Fibroblast of villous mesenchyme (primary cell): ENCODE measurements around the gene PTPN13. TPM values are rescaled to one million over a fixed set of nuclear protein-coding genes. Genes with fewer than 3 reads are reported as not detected.

Experiments used
- DNase-seq: peaks from one replicate; pipeline ENCODE4 v3.0.0-alpha.2; 2010; ENCODE audit warnings: low read depth
- H3K4me3 ChIP-seq: 2 replicates; pipeline ENCODE4 v1.5.1; 2011; ENCODE audit warnings: low read depth, mild to moderate bottlenecking, low read length
- total RNA-seq: library from RNA; depleted of rRNA; stranded (reverse); fragments of >200 nt; gene quantifications from 2 replicates; pipeline ENCODE4 v1.2.3, GENCODE V29; 2012
- TF ChIP-seq, protein P1 (sequence below): IDR thresholded peaks from 2 replicates; pipeline ENCODE4 v1.5.1; 2012; ENCODE audit warnings: low read depth, mild to moderate bottlenecking, low read length; ENCODE audit not compliant: insufficient read depth

PTPN13 gene
- total RNA-seq, 1 donor: 73.0 TPM

DNA sequence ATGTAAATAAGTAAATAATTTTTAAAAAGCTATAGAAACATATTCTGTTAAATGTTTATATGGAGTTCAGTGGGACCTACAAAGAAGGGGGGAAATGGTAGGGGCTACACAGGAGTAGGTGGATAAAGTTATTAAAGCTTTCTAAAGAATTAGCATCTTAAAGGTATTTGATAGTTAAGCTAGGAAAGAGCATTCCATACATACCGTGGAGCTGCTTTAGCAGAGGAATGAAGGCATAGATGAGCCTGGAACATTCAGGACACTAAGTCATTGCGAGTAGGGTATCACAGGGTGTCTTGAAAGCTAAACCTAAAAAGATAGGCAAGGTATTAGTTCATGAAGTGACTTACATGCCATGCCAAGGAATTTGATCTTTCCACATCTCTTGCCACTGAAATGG, 194.7 kb downstream of the PTPN13 start:
- no peak for DNase-seq
- TF ChIP-seq, protein P1, sequence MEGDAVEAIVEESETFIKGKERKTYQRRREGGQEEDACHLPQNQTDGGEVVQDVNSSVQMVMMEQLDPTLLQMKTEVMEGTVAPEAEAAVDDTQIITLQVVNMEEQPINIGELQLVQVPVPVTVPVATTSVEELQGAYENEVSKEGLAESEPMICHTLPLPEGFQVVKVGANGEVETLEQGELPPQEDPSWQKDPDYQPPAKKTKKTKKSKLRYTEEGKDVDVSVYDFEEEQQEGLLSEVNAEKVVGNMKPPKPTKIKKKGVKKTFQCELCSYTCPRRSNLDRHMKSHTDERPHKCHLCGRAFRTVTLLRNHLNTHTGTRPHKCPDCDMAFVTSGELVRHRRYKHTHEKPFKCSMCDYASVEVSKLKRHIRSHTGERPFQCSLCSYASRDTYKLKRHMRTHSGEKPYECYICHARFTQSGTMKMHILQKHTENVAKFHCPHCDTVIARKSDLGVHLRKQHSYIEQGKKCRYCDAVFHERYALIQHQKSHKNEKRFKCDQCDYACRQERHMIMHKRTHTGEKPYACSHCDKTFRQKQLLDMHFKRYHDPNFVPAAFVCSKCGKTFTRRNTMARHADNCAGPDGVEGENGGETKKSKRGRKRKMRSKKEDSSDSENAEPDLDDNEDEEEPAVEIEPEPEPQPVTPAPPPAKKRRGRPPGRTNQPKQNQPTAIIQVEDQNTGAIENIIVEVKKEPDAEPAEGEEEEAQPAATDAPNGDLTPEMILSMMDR: no peak
- no peak overlapping the region for H3K4me3 ChIP-seq

DNA sequence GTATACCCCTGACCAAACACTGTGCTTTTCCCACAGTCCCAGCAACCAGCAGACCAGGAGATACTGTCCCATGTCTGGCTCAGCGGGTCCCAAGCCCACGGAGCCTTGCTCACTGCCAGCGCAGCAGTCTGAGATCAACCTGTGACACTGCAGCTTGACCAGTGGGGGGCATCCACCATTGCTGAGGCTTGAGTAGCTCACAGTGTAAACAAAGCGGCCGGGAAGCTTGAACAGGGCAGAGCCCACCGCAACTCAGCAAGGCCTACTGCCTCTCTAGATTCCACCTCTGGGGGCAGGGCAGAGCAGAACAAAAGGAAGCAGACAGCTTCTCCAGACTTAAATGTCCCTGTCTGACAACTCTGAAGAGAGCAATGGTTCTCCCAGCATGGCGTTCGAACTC, 197.0 kb downstream of the PTPN13 start:
- H3K4me3 ChIP-seq: no peak overlapping the region
- TF ChIP-seq, protein P1: no peak
- DNase-seq: no peak

DNA sequence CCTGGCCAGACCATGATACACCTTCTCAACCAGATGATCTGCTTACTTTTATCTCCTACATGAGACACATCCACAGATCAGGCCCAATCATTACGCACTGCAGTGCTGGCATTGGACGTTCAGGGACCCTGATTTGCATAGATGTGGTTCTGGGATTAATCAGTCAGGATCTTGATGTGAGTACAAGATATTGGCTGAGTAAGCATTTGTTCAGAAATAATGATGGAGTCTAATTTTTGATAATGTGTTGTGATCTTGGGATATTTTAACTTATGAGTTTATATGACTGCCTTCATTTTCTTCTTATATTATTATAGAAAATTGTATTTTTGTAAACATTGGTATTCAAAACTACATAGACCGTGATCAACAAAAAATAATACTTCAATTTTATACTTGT, 215.7 kb downstream of the PTPN13 start:
- DNase-seq: no peak
- TF ChIP-seq, protein P1: no peak
- H3K4me3 ChIP-seq: no peak overlapping the region

DNA sequence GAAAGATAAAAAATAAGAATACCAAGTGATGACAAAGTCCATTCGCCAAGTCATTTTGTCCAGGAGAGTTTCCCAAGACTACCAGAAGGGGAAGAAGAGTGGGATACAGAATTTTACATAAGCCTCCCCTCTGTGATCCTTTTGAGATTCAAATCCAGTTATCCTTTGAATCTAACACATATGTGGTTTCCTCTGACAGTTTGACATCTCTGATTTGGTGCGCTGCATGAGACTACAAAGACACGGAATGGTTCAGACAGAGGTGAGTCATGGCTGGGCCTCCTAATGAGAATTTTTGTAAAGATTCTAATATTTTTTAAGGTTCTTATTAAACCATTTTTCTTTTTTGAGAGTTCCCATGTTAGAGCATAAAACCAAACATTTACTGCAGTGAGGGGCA, 216.7 kb downstream of the PTPN13 start:
- no peak overlapping the region for H3K4me3 ChIP-seq
- DNase-seq: no peak
- TF ChIP-seq, protein P1: no peak

DNA sequence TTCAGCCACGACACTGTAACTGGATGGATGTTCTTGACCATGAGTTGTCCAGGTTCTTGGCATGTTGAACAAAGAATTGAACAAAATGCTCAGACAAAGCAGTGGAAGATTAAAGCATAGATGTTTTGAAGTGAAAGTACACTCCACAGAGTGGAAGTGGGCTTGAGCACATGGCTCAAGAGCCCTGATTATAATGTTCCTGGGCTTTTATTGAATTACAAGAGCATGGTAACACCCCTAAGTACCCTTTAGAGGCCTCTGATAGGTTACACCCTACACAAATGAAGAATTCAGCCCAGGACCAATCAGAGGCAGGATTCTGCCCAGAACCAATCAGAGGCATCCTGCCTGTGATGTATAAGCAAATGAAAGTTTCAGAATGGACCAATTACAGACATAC, 221.5 kb downstream of the PTPN13 start:
- TF ChIP-seq, protein P1: no peak
- H3K4me3 ChIP-seq: no peak overlapping the region
- DNase-seq: no peak

DNA sequence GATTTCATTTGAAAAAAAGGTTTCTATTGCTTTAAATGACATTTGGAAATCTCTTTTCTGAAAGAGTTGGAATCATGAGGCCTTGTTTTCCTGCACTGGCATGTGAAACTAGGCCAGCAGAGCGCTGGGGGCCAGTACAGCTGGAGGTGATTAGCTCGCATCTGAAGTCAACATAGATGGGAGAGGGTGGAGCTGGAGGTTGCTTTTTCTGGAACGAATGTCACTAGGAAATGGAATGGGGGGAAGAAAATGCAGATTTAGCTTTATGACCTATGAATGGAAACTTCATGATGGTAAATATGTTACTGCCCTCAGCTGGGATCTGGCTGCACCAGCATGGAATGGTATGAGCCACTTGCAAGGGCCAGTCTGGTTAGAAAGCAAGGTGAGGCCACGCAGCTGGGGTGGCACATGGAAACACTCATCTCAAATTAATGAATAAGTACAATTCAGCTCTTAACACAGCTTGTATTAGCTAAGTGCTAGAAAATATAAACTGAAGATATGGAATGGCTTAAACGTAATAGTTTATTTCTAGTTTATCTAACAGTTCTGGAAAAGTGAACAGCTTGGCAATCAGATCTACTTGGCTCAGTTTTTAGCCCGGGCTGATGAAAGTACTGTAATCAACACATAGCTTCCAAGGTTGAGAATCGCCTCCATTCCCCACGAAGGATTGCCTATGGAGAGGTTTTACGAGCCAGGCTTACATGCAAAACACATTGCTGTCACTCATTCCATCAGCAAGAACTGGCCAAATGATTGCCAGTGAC, 222.6 kb downstream of the PTPN13 start:
- no peak overlapping the region for H3K4me3 ChIP-seq
- TF ChIP-seq, protein P1: no peak
- DNase-seq: peak; percentile 77

DNA sequence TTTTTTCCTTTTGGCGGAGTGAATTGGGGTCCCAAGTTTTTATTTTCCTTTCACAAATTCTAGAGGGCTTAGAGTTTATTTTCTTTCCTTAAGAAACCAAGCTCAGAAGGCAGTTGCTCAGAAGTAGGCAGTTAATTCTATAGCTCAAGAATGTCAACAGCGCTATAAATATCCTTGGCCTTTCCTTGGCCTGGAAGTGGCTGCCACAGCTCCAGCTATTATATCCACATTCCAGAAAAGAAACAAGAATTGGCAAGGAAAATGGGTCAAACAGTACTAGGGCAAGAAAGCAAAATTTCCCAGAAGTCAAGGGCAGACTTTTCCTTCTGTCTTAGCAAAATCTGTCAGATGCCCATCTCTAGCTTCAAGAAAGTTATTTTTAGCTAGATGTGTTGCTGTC, 224.1 kb downstream of the PTPN13 start:
- no peak overlapping the region for H3K4me3 ChIP-seq
- DNase-seq: peak; percentile 45
- TF ChIP-seq, protein P1: no peak
